Measurements from ENCODE around the gene DDAH1.

The DDAH1 gene

DNA sequence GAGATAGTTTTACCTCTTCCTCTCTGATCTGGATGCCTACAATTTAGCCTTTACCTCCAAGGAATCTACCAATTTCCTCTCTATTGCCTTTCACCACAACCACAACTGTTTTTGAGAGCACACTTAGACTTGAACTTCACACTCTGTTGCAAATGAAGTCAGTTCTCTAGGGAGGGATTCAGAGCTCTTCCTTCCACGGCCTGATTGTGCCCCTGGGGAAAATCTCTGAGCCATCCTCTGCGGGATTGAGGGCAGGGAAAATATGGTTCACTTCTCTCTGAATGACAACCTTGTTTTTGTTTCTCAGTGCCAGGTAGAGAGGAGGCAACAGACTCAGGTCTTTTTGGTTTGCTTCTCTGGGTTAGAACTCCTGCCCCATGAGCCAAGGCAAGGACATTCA lies 153.1 kb downstream of the DDAH1 start:
- TF ChIP-seq PAX5 (IDR thresholded peaks at IDR 0.05; ENCODE audit: insufficient read depth, low read length, severe bottlenecking) (no peak), POLR2A (IDR thresholded peaks at IDR 0.05; ENCODE audit: low read depth, low read length) (no peak)
- FAIRE-seq (no peak), DNase-seq (ENCODE audit: insufficient read length, low spot score) (no peak)

DNA sequence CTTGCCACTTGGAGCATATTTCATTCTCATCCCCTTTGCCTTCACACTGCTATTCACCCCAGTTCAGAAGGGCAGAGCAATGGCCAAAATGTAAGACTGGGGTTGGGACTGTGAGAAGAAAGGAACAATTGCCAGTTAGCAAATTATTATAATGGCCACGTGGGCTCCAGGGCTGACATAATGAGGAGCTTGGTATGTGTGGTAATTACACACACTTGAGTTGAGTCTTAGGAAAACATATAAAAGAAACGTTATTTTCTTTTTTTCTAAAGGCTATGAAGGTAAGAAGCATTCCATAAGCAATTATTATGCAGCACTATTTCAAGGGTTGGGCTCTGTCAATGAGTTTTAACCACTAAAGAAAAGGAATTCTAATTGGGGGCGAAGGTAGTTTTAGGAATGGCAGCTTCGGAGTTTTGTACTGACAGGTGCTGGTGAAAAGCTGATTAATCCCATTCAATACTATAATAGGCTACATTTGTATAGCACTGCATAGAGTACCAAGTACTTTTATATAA lies 156.1 kb downstream of the DDAH1 start:
- TF ChIP-seq POLR2A (IDR thresholded peaks at IDR 0.05; ENCODE audit: low read depth, low read length) = no peak
- no peak for TF ChIP-seq POLR2AphosphoS5 (IDR thresholded peaks at IDR 0.05; ENCODE audit: low read depth, low read length)
- DNase-seq (ENCODE audit: insufficient read length, low spot score) (no peak), FAIRE-seq (no peak)

GRCh38 chr1:85307987-85308832 lies 156.7 kb downstream of the DDAH1 start:
- peak; percentile 44 for DNase-seq (ENCODE audit: insufficient read length, low spot score)
- FAIRE-seq = peak; percentile 70
- TF ChIP-seq SPI1 (IDR thresholded peaks at IDR 0.05; ENCODE audit: low read depth, low read length) (no peak), POLR2A (IDR thresholded peaks at IDR 0.05; ENCODE audit: low read depth, low read length) (no peak), TAF1 (IDR thresholded peaks at IDR 0.05; ENCODE audit: low read depth, low read length) (no peak), POLR2AphosphoS5 (IDR thresholded peaks at IDR 0.05; ENCODE audit: low read depth, low read length) (no peak), POU2F2 (IDR thresholded peaks at IDR 0.05; ENCODE audit: low read depth, low read length) (no peak)

GRCh38 chr1:85306236-85306635 lies 158.7 kb downstream of the DDAH1 start:
- DNase-seq (ENCODE audit: insufficient read length, low spot score) = no peak
- no peak for FAIRE-seq
- TF ChIP-seq POLR2AphosphoS5 (IDR thresholded peaks at IDR 0.05; ENCODE audit: low read depth, low read length) (no peak), SPI1 (IDR thresholded peaks at IDR 0.05; ENCODE audit: low read depth, low read length) (no peak), PAX5 (IDR thresholded peaks at IDR 0.05; ENCODE audit: insufficient read depth, low read length, severe bottlenecking) (no peak), POU2F2 (IDR thresholded peaks at IDR 0.05; ENCODE audit: low read depth, low read length) (no peak), TAF1 (IDR thresholded peaks at IDR 0.05; ENCODE audit: low read depth, low read length) (no peak), POLR2A (IDR thresholded peaks at IDR 0.05; ENCODE audit: low read depth, low read length) (no peak)

DNA sequence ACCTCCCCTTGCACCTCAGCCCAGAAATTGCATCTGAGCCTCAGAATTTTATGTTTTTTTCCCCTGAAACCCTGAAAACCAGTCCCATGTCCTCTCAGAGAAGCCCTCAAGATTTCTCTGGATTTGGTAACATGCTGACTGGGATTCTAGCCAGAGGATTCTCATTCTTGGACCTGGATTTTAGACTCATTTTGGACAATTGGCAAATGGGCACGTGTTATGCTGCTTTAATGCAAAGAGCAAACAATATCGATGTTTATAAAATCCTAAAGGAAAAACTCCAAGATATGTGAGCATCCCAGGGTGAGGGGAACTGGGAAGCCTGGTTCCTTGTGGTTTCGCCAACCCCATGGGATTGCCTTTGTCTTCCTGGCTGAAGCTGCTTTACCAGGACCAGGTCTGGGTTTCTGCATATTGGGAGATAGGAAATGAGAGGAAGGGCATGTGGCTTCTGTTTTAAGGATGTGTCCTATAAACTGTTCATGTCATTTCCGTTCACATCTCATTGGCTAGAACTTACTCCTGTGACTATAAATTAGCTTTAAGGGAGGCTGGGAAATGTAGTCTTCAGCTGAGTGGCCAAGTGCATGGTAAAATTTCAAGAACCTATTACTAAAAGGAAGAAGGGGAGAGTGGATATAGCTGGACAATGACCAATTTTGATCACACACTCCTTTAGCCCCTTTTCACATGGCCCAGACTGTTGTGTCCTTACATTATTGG lies 161.4 kb downstream of the DDAH1 start:
- FAIRE-seq (peak; percentile 38), DNase-seq (ENCODE audit: insufficient read length, low spot score) (no peak)
- no peak for TF ChIP-seq POLR2AphosphoS5 (IDR thresholded peaks at IDR 0.05; ENCODE audit: low read depth, low read length)

GRCh38 chr1:85300140-85300539 lies 164.8 kb downstream of the DDAH1 start:
- DNase-seq (ENCODE audit: insufficient read length, low spot score) (no peak), FAIRE-seq (no peak)
- no peak for TF ChIP-seq POLR2A (IDR thresholded peaks at IDR 0.05; ENCODE audit: low read depth, low read length)
- no peak for TF ChIP-seq POLR2AphosphoS5 (IDR thresholded peaks at IDR 0.05; ENCODE audit: low read depth, low read length)
- no peak for TF ChIP-seq PAX5 (IDR thresholded peaks at IDR 0.05; ENCODE audit: insufficient read depth, low read length, severe bottlenecking)
- no peak for TF ChIP-seq TAF1 (IDR thresholded peaks at IDR 0.05; ENCODE audit: low read depth, low read length)

- no peak for DNase-seq (ENCODE audit: insufficient read length, low spot score)
- TF ChIP-seq TAF1 (IDR thresholded peaks at IDR 0.05; ENCODE audit: low read depth, low read length) (no peak), SPI1 (IDR thresholded peaks at IDR 0.05; ENCODE audit: low read depth, low read length) (no peak), POLR2A (IDR thresholded peaks at IDR 0.05; ENCODE audit: low read depth, low read length) (no peak), PAX5 (IDR thresholded peaks at IDR 0.05; ENCODE audit: insufficient read depth, low read length, severe bottlenecking) (no peak), POLR2AphosphoS5 (IDR thresholded peaks at IDR 0.05; ENCODE audit: low read depth, low read length) (no peak), POU2F2 (IDR thresholded peaks at IDR 0.05; ENCODE audit: low read depth, low read length) (no peak)
- FAIRE-seq = peak; percentile 82
These were observed 166.9 kb downstream of the DDAH1 start for GRCh38 chr1:85297855-85298629.

GRCh38 chr1:85297538-85297854 lies 167.5 kb downstream of the DDAH1 start:
- no peak for FAIRE-seq
- no peak for DNase-seq (ENCODE audit: insufficient read length, low spot score)
- TF ChIP-seq TAF1 (IDR thresholded peaks at IDR 0.05; ENCODE audit: low read depth, low read length) (no peak), POU2F2 (IDR thresholded peaks at IDR 0.05; ENCODE audit: low read depth, low read length) (no peak), POLR2AphosphoS5 (IDR thresholded peaks at IDR 0.05; ENCODE audit: low read depth, low read length) (no peak), PAX5 (IDR thresholded peaks at IDR 0.05; ENCODE audit: insufficient read depth, low read length, severe bottlenecking) (no peak), POLR2A (IDR thresholded peaks at IDR 0.05; ENCODE audit: low read depth, low read length) (no peak), SPI1 (IDR thresholded peaks at IDR 0.05; ENCODE audit: low read depth, low read length) (no peak)

GRCh38 chr1:85296980-85297379 lies 168.0 kb downstream of the DDAH1 start:
- no peak for DNase-seq (ENCODE audit: insufficient read length, low spot score)
- no peak for FAIRE-seq
- TF ChIP-seq SPI1 (IDR thresholded peaks at IDR 0.05; ENCODE audit: low read depth, low read length) = no peak
- no peak for TF ChIP-seq POLR2AphosphoS5 (IDR thresholded peaks at IDR 0.05; ENCODE audit: low read depth, low read length)
- TF ChIP-seq POLR2A (IDR thresholded peaks at IDR 0.05; ENCODE audit: low read depth, low read length) = no peak
- TF ChIP-seq POU2F2 (IDR thresholded peaks at IDR 0.05; ENCODE audit: low read depth, low read length) = no peak
- no peak for TF ChIP-seq TAF1 (IDR thresholded peaks at IDR 0.05; ENCODE audit: low read depth, low read length)
- TF ChIP-seq PAX5 (IDR thresholded peaks at IDR 0.05; ENCODE audit: insufficient read depth, low read length, severe bottlenecking) = no peak

Measured in GM12891 (cell line).